ENCODE data around the gene PLA2G3. TPM values are rescaled to one million over a fixed set of nuclear protein-coding genes. Genes with fewer than 3 reads are reported as not detected.

The PLA2G3 gene
- total RNA-seq, 1 experiment from 2014 or later, result 8.2 TPM

DNA sequence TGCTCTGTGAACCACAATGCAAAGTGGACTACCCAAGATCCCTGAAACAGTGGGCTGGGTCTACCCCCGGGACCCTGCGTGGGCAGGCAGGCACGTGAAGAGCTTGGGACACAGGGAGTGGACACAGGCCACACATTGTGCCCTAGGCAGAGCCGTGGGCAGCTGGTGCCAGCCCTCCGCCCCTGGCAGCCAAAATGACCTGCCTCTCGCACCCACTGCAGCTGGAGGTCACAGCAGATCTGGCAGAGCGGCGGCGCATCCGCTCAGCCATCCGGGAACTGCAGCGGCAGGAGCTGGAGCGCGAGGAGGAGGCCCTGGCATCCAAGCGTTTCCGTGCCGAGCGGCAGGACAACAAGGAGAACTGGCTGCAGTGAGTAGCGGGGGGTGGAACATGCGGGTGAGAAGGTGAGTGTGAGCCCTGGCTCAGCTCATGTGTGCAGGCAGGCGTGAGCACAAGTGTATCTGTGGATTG lies 52.5 kb downstream of the PLA2G3 start:
- Histone ChIP-seq H3K27me3 (ENCODE audit: insufficient read depth, low read length) (no peaks in the 10 kb centered on the region), H4K91ac (ENCODE audit: insufficient read length, low read depth, low read length) (no peak overlapping the region), H3K4ac (ENCODE audit: low read depth, low read length) (no peak overlapping the region), H3K79me2 (ENCODE audit: insufficient read depth, low read length) (no peaks in the 10 kb centered on the region; the same call in 1 of the 2 replicates), H3K56ac (ENCODE audit: insufficient read length, low read depth, low read length) (no peak overlapping the region), H4K20me1 (ENCODE audit: control insufficient read depth, insufficient read depth, insufficient read length) (no peaks in the 10 kb centered on the region), H2BK15ac (ENCODE audit: low read depth, low read length) (no peak overlapping the region), H3K27ac (ENCODE audit: insufficient read length, low read depth, low read length) (no peak overlapping the region), H3K9me3 (ENCODE audit: control insufficient read depth, low read depth, low read length) (no peaks in the 10 kb centered on the region), H2AFZ (ENCODE audit: low read length) (no peak overlapping the region), H3K4me1 (ENCODE audit: insufficient read depth, low read length) (no peaks in the 10 kb centered on the region), H2BK5ac (ENCODE audit: insufficient read length, low read length) (no peak overlapping the region), H2BK20ac (ENCODE audit: low read depth, low read length, poor library complexity, severe bottlenecking) (no peak overlapping the region), H2BK120ac (ENCODE audit: low read depth, low read length, poor library complexity, severe bottlenecking) (no peak overlapping the region), H2AK5ac (ENCODE audit: insufficient read length, low read length) (no peak overlapping the region), H3K14ac (ENCODE audit: insufficient read depth, low read length) (no peak overlapping the region), H3K79me1 (ENCODE audit: insufficient read depth, low read depth, low read length, poor library complexity, severe bottlenecking) (no peaks in the 10 kb centered on the region), H4K5ac (ENCODE audit: insufficient read length, low read depth, low read length) (no peak overlapping the region), H3K18ac (ENCODE audit: insufficient read length, low read depth, low read length) (no peak overlapping the region), H3K9ac (ENCODE audit: extremely low read depth, insufficient read length, low read length) (no peak overlapping the region), H3K4me2 (ENCODE audit: insufficient read depth, insufficient read length, low read length) (no peak overlapping the region), H3K23me2 (ENCODE audit: insufficient read length, low read depth, low read length, poor library complexity, severe bottlenecking) (peaks cover 7% of the 10 kb centered on the region), H4K8ac (replicated peaks; ENCODE audit: insufficient read length, low read depth, low read length) (no peak overlapping the region), H3T11ph (ENCODE audit: low read length) (no peak overlapping the region), H3K23ac (ENCODE audit: insufficient read length, low read depth, low read length) (no peak overlapping the region), H2BK12ac (ENCODE audit: insufficient read length, low read depth, low read length) (no peak overlapping the region)
- Mint-ChIP-seq H3K4me1 (peaks cover 15 to 31% of the 10 kb centered on the region in 2 experiments), H3K36me3 (ENCODE audit: insufficient read depth in 1 of 3, low read depth in 3 of 3) (peaks cover 0 to 4% (median 2%) of the 10 kb centered on the region in 3 experiments; a peak in 4 of 7 replicates), H3K4me3 (no peak overlapping the region), H3K27ac (no peak overlapping the region; a peak in 2 of 7 replicates), H3K27me3 (ENCODE audit: low read depth) (no peaks in the 10 kb centered on the region), H3K9me3 (no peaks in the 10 kb centered on the region)
- DNase-seq, result no peak
- no CpG with 5 or more reads among the region's 21 CpGs for WGBS (ENCODE audit: extremely low coverage, insufficient read length, low lambda C conversion rate)
- TF ChIP-seq, protein P1, sequence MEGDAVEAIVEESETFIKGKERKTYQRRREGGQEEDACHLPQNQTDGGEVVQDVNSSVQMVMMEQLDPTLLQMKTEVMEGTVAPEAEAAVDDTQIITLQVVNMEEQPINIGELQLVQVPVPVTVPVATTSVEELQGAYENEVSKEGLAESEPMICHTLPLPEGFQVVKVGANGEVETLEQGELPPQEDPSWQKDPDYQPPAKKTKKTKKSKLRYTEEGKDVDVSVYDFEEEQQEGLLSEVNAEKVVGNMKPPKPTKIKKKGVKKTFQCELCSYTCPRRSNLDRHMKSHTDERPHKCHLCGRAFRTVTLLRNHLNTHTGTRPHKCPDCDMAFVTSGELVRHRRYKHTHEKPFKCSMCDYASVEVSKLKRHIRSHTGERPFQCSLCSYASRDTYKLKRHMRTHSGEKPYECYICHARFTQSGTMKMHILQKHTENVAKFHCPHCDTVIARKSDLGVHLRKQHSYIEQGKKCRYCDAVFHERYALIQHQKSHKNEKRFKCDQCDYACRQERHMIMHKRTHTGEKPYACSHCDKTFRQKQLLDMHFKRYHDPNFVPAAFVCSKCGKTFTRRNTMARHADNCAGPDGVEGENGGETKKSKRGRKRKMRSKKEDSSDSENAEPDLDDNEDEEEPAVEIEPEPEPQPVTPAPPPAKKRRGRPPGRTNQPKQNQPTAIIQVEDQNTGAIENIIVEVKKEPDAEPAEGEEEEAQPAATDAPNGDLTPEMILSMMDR (conservative IDR thresholded peaks at IDR 0.05), result no peak
